ENCODE measurements around the gene NDUFAF7.
A peak's percentile ranks its signal among the peaks of the same experiment; 100 is the strongest.
"Not testable (repeated sequence)": the region's sequence is repeated elsewhere in the genome, so short reads cannot be mapped to it uniquely, and the experiment has no call there.

NDUFAF7 gene

GRCh38 chr2:37215250-37215649 lies 16.2 kb upstream of the NDUFAF7 start:
- no peak for DNase-seq (ENCODE audit: low spot score)

GRCh38 chr2:37219046-37219445 lies 12.4 kb upstream of the NDUFAF7 start:
- no peak for DNase-seq (ENCODE audit: low spot score)

GRCh38 chr2:37223131-37223530 lies 8.3 kb upstream of the NDUFAF7 start:
- DNase-seq (ENCODE audit: low spot score), result no peak

GRCh38 chr2:37224063-37224462 lies 7.4 kb upstream of the NDUFAF7 start:
- DNase-seq (ENCODE audit: low spot score), result no peak

- DNase-seq (ENCODE audit: low spot score), result not testable (repeated sequence)
Observed at GRCh38 chr2:37225129-37225528, 6.3 kb upstream of the NDUFAF7 start.

- no peak for DNase-seq (ENCODE audit: low spot score)
Observed at GRCh38 chr2:37226863-37227262, 4.6 kb upstream of the NDUFAF7 start.

- no peak for DNase-seq (ENCODE audit: low spot score)
Observed at GRCh38 chr2:37228788-37229187, 2.7 kb upstream of the NDUFAF7 start.

- DNase-seq (ENCODE audit: low spot score), result peak; percentile 32
Observed at GRCh38 chr2:37230581-37230980, 877 bp upstream of the NDUFAF7 start.

- DNase-seq (ENCODE audit: low spot score), result peak; percentile 35
Observed at GRCh38 chr2:37232131-37232933, 874 bp downstream of the NDUFAF7 start.

GRCh38 chr2:37243435-37243834 lies 12.0 kb downstream of the NDUFAF7 start:
- DNase-seq (ENCODE audit: low spot score), result no peak

GRCh38 chr2:37244017-37244416 lies 12.6 kb downstream of the NDUFAF7 start:
- no peak for DNase-seq (ENCODE audit: low spot score)

GRCh38 chr2:37244755-37245154 lies 13.3 kb downstream of the NDUFAF7 start:
- no peak for DNase-seq (ENCODE audit: low spot score)

GRCh38 chr2:37246205-37246604 lies 14.7 kb downstream of the NDUFAF7 start:
- no peak for DNase-seq (ENCODE audit: low spot score)

GRCh38 chr2:37250869-37251740 lies 19.6 kb downstream of the NDUFAF7 start:
- no peak for DNase-seq (ENCODE audit: low spot score)

GRCh38 chr2:37262522-37262921 lies 31.1 kb downstream of the NDUFAF7 start:
- DNase-seq (ENCODE audit: low spot score), result no peak

- no peak for DNase-seq (ENCODE audit: low spot score)
Observed at GRCh38 chr2:37263839-37264238, 32.4 kb downstream of the NDUFAF7 start.

- DNase-seq (ENCODE audit: low spot score), result no peak
Observed at GRCh38 chr2:37267685-37268084, 36.2 kb downstream of the NDUFAF7 start.

- no peak for DNase-seq (ENCODE audit: low spot score)
Observed at GRCh38 chr2:37268111-37268510, 36.7 kb downstream of the NDUFAF7 start.

GRCh38 chr2:37271376-37272067 lies 40.1 kb downstream of the NDUFAF7 start:
- DNase-seq (ENCODE audit: low spot score), result no peak

- DNase-seq (ENCODE audit: low spot score), result no peak
Observed at GRCh38 chr2:37274359-37274965, 43.0 kb downstream of the NDUFAF7 start.

- DNase-seq (ENCODE audit: low spot score), result no peak
Observed at GRCh38 chr2:37276291-37276690, 44.8 kb downstream of the NDUFAF7 start.

GRCh38 chr2:37281916-37282315 lies 50.5 kb downstream of the NDUFAF7 start:
- no peak for DNase-seq (ENCODE audit: low spot score)

Data from SW480 (cell line).